ENCODE data around the gene DDR2. TPM values are rescaled to one million over a fixed set of nuclear protein-coding genes. Genes with fewer than 3 reads are reported as not detected.

The DDR2 gene
- total and polyA plus RNA-seq, 2 experiments from 2014 or later = 94.7 to 196 TPM

- peak; percentile 62 for DNase-seq
- Histone ChIP-seq H3K79me2 (ENCODE audit: insufficient read depth) (peaks cover 63% of the 10 kb centered on the region), H3F3A (ENCODE audit: insufficient read depth) (peaks cover 65% of the 10 kb centered on the region), H3K4me3 (peak overlapping the region; percentile 100), H3K4me2 (ENCODE audit: unreplicated experiment) (peak overlapping the region; percentile 100), H3K9ac (peak overlapping the region; percentile 99), H3K27ac (peak overlapping the region; percentile 99), H3K9me2 (ENCODE audit: insufficient read depth) (no peaks in the 10 kb centered on the region), H3K4me1 (ENCODE audit: insufficient read depth) (peaks cover 55% of the 10 kb centered on the region), H4K20me1 (ENCODE audit: insufficient read depth) (peaks cover 6% of the 10 kb centered on the region; the same call in 1 of the 2 replicates), H3K27me3 (replicated peaks; ENCODE audit: insufficient read depth) (no peaks in the 10 kb centered on the region), H3K36me3 (ENCODE audit: low read depth) (no peaks in the 10 kb centered on the region), H2AFZ (peak overlapping the region; percentile 35), H3K9me3 (ENCODE audit: low read depth) (no peaks in the 10 kb centered on the region)
- TF ChIP-seq EZH2 (IDR thresholded peaks at IDR 0.05; ENCODE audit: insufficient read depth, poor library complexity, severe bottlenecking) (no peak), EZH2phosphoT487 (IDR thresholded peaks at IDR 0.05; ENCODE audit: insufficient read depth, low read depth) (no peak)
- WGBS, 2 experiments (ENCODE audit: low coverage in 1 of 2, low lambda C conversion rate in 2 of 2, missing lambda C conversion rate in 2 of 2) = 0 to 4% methylated on average over 4 of the region's 4 CpGs
- in situ Hi-C loops (cut with MboI) = no loop called here
These were observed 425 bp downstream of the DDR2 start for GRCh38 chr1:162632698-162633080.

- 0 to 2% methylated on average over 8 of the region's 8 CpGs for WGBS, 2 experiments (ENCODE audit: low coverage in 1 of 2, low lambda C conversion rate in 2 of 2, missing lambda C conversion rate in 2 of 2)
- Histone ChIP-seq H3K27ac (peak overlapping the region; percentile 99), H2AFZ (no peak overlapping the region), H3K9ac (peak overlapping the region; percentile 99), H3K27me3 (replicated peaks; ENCODE audit: insufficient read depth) (no peaks in the 10 kb centered on the region), H3K9me2 (ENCODE audit: insufficient read depth) (no peaks in the 10 kb centered on the region), H3K36me3 (ENCODE audit: low read depth) (no peaks in the 10 kb centered on the region), H3K79me2 (ENCODE audit: insufficient read depth) (peaks cover 64% of the 10 kb centered on the region), H3K9me3 (ENCODE audit: low read depth) (no peaks in the 10 kb centered on the region), H3F3A (ENCODE audit: insufficient read depth) (peaks cover 60% of the 10 kb centered on the region), H3K4me2 (ENCODE audit: unreplicated experiment) (peak overlapping the region; percentile 100), H3K4me3 (peak overlapping the region; percentile 100), H3K4me1 (ENCODE audit: insufficient read depth) (peaks cover 55% of the 10 kb centered on the region), H4K20me1 (ENCODE audit: insufficient read depth) (peaks cover 11% of the 10 kb centered on the region; the same call in 1 of the 2 replicates)
- in situ Hi-C loops (cut with MboI) = no loop called here
- no peak for TF ChIP-seq EZH2 (IDR thresholded peaks at IDR 0.05; ENCODE audit: insufficient read depth, poor library complexity, severe bottlenecking)
- peak; percentile 69 for DNase-seq
These were observed 958 bp downstream of the DDR2 start for GRCh38 chr1:162633081-162633762.

GRCh38 chr1:162635418-162635817 lies 3.2 kb downstream of the DDR2 start:
- H3K36me3 ChIP-seq (ENCODE audit: low read depth) = peaks cover 10% of the 10 kb centered on the region
- peak overlapping the region; percentile 6 for H3K27ac ChIP-seq
- no peak overlapping the region for H2AFZ ChIP-seq
- no peaks in the 10 kb centered on the region for H3K9me2 ChIP-seq (ENCODE audit: insufficient read depth)
- DNase-seq = peak; percentile 50
- peaks cover 20% of the 10 kb centered on the region; the same call in 1 of the 2 replicates for H4K20me1 ChIP-seq (ENCODE audit: insufficient read depth)
- peaks cover 46% of the 10 kb centered on the region for H3F3A ChIP-seq (ENCODE audit: insufficient read depth)
- H3K4me2 ChIP-seq (ENCODE audit: unreplicated experiment) = peak overlapping the region; percentile 100
- H3K9me3 ChIP-seq (ENCODE audit: low read depth) = no peaks in the 10 kb centered on the region
- peak overlapping the region; percentile 100 for H3K4me3 ChIP-seq
- 27 to 30% methylated on average over 4 of the region's 4 CpGs for WGBS, 2 experiments (ENCODE audit: low coverage in 1 of 2, low lambda C conversion rate in 2 of 2, missing lambda C conversion rate in 2 of 2)
- H3K9ac ChIP-seq = peak overlapping the region; percentile 99
- TF ChIP-seq EZH2 (IDR thresholded peaks at IDR 0.05; ENCODE audit: insufficient read depth, poor library complexity, severe bottlenecking) (no peak), EZH2phosphoT487 (IDR thresholded peaks at IDR 0.05; ENCODE audit: insufficient read depth, low read depth) (no peak)
- no peaks in the 10 kb centered on the region for H3K27me3 ChIP-seq (replicated peaks; ENCODE audit: insufficient read depth)
- H3K79me2 ChIP-seq (ENCODE audit: insufficient read depth) = peaks cover 82% of the 10 kb centered on the region
- in situ Hi-C loops (cut with MboI) = no loop called here
- peaks cover 36% of the 10 kb centered on the region for H3K4me1 ChIP-seq (ENCODE audit: insufficient read depth)

DNA sequence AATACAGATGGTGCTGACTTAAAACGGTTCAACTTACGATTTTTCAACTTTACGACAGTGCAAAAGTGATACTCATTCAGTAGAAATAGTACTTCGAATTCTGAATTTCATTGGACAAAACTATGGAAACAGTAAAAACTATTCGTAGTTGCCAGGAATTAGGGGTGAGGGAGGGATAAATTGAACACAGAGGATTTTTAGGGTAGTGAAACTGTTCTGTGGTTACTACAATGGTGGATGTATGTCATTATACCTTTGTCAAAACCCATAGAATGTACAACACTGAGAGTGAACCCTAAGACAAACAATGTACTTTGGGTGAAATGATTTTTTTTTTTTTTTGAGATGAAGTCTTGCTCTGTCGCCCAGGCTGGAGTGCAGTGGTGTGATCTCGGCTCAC lies 7.5 kb downstream of the DDR2 start:
- Histone ChIP-seq H3K79me2 (ENCODE audit: insufficient read depth) (peaks cover 100% of the 10 kb centered on the region), H4K20me1 (ENCODE audit: insufficient read depth) (peaks cover 47% of the 10 kb centered on the region), H3K9ac (no peak overlapping the region), H3F3A (ENCODE audit: insufficient read depth) (peaks cover 13% of the 10 kb centered on the region; the same call in 1 of the 2 replicates), H3K36me3 (ENCODE audit: low read depth) (peaks cover 11% of the 10 kb centered on the region), H2AFZ (no peak overlapping the region), H3K27ac (no peak overlapping the region), H3K9me2 (ENCODE audit: insufficient read depth) (no peaks in the 10 kb centered on the region), H3K9me3 (ENCODE audit: low read depth) (no peaks in the 10 kb centered on the region), H3K4me1 (ENCODE audit: insufficient read depth) (peaks cover 31% of the 10 kb centered on the region), H3K27me3 (replicated peaks; ENCODE audit: insufficient read depth) (no peaks in the 10 kb centered on the region), H3K4me3 (no peak overlapping the region), H3K4me2 (ENCODE audit: unreplicated experiment) (no peak overlapping the region)
- in situ Hi-C loops (cut with MboI) = no loop called here
- WGBS, 2 experiments (ENCODE audit: low coverage in 1 of 2, low lambda C conversion rate in 2 of 2, missing lambda C conversion rate in 2 of 2) = 96 to 99% methylated on average over 7 of the region's 7 CpGs
- no peak for DNase-seq
- TF ChIP-seq EZH2 (IDR thresholded peaks at IDR 0.05; ENCODE audit: insufficient read depth, poor library complexity, severe bottlenecking) = no peak
- no peak for TF ChIP-seq EZH2phosphoT487 (IDR thresholded peaks at IDR 0.05; ENCODE audit: insufficient read depth, low read depth)
